ENCODE measurements around the gene C4orf46.

C4orf46 gene

DNA sequence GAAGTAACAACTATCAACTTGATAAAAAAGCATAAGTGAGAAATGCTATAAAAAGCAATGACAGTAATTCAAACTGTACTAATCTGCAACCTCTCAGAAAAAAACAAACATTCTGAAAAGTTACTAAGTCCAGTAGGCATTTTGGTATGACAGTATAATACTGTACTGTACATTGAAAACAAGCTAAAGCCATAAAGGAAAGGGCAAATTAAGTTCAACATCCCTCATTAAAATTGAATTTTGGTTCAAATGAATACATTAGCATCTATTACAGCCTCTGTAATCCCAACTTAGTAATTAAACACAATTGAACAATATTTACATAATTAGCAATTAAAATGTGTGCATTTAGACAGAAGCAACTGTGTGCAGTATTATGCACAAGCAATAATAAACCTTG lies 53.7 kb downstream of the C4orf46 start:
- in situ Hi-C loops (cut with MboI; ENCODE audit: low sequenced_read_pairs, unreplicated experiment) = loop anchor here (10.0 kb wide), 1 partner anchor 363 kb away; no protein-coding TSS in a partner anchor
- TF ChIP-seq, protein P1, sequence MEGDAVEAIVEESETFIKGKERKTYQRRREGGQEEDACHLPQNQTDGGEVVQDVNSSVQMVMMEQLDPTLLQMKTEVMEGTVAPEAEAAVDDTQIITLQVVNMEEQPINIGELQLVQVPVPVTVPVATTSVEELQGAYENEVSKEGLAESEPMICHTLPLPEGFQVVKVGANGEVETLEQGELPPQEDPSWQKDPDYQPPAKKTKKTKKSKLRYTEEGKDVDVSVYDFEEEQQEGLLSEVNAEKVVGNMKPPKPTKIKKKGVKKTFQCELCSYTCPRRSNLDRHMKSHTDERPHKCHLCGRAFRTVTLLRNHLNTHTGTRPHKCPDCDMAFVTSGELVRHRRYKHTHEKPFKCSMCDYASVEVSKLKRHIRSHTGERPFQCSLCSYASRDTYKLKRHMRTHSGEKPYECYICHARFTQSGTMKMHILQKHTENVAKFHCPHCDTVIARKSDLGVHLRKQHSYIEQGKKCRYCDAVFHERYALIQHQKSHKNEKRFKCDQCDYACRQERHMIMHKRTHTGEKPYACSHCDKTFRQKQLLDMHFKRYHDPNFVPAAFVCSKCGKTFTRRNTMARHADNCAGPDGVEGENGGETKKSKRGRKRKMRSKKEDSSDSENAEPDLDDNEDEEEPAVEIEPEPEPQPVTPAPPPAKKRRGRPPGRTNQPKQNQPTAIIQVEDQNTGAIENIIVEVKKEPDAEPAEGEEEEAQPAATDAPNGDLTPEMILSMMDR (IDR thresholded peaks at IDR 0.05; ENCODE audit: borderline replicate concordance, control extremely low read depth, extremely low read depth, insufficient read depth, missing control alignments) = no peak
- no peak for DNase-seq (ENCODE audit: low spot score)
